Erythroblast (primary cell): ENCODE measurements around the gene TBX20.

Source experiments
- GATA1 ChIP-seq: IDR thresholded peaks from 2 replicates; pipeline ENCODE4 v1.6.1; 2011; ENCODE audit warnings: low read depth, mild to moderate bottlenecking, control low read depth, low read length, moderate library complexity
- POLR2A ChIP-seq: IDR thresholded peaks from 2 replicates; pipeline ENCODE4 v1.6.1; 2011; ENCODE audit warnings: mild to moderate bottlenecking, low read length

DNA sequence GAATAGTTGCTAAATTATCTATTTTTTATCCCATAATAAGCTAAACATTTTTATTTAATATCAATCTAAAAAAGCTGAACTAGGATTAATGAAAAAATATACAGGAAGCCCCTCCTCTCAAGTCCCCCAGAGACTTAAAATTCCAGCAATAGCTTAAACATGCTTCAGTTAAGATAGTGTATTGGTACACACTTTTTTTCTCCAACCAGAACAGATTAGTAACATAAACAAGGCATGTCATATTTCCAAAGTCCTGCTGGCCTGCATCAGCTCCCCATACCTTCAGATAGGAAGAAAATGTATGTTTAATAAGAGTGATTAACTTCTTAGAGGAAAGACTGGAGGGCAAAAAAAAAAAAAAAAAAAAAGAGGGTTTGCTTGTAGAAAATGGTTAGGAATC, 7.1 kb downstream of the TBX20 start:
- TF ChIP-seq POLR2A, result no peak
- TF ChIP-seq GATA1, result no peak
